Caco-2 (cell line): ENCODE data around the gene GGACT. TPM values are rescaled to one million over a fixed set of nuclear protein-coding genes. Genes with fewer than 3 reads are reported as not detected.
A peak's percentile ranks its signal among the peaks of the same experiment; 100 is the strongest.

ENCODE experiments used
- BruUV-seq: library from RNA; stranded (reverse); fragments of 400-500 nt; replicated peaks from 2 replicates; lab custom pipeline; 2021; lab: Mats Ljungman, UMichigan
- CTCF ChIA-PET: fragments of 300-600 bp; sonication (Branson Sonifier 250); formaldehyde crosslinking; loops from one replicate; lab custom pipeline; 2022; ENCODE audit warnings: antibody characterized with exemption; lab: Charles Lee
- POLR2A ChIA-PET: fragments of 300-600 bp; sonication (Branson Sonifier 250); formaldehyde crosslinking; loops from one replicate; lab custom pipeline; 2022; ENCODE audit warnings: antibody characterized with exemption; lab: Charles Lee
- DNase-seq, 2 experiments: peaks; one replicate each; pipeline versions ENCODE4 v3.0.0 to v3.0.0-alpha.2; 2020 to 2022
- H3K27me3 ChIP-seq: replicated peaks from 2 replicates; pipeline ENCODE4 v1.6.0; 2011; ENCODE audit warnings: low read length; ENCODE audit not compliant: control insufficient read depth, insufficient read depth
- H3K36me3 ChIP-seq: 2 replicates; pipeline ENCODE4 v1.5.1; 2011; ENCODE audit warnings: low read length; ENCODE audit not compliant: control insufficient read depth, insufficient read depth
- H3K4me1 ChIP-seq: fragments of 250-450 bp; sonication (Bioruptor Pico); 2 replicates; pipeline ENCODE4 v1.5.1; 2020; ENCODE audit warnings: mild to moderate bottlenecking
- H3K4me3 ChIP-seq: 2 replicates; pipeline ENCODE4 v1.5.1; 2011; ENCODE audit warnings: low read depth, mild to moderate bottlenecking, control low read depth, low read length
- H3K9me3 ChIP-seq: fragments of 250-450 bp; sonication (Bioruptor Pico); 2 replicates; pipeline ENCODE4 v1.5.1; 2020; ENCODE audit warnings: mild to moderate bottlenecking, moderate library complexity
- H3K27ac Mint-ChIP-seq: one replicate; pipeline ENCODE4 v1.8.0; 2022; ENCODE audit warnings: mixed read lengths; ENCODE audit not compliant: unreplicated experiment
- H3K27me3 Mint-ChIP-seq: one replicate; pipeline ENCODE4 v1.8.0; 2022; ENCODE audit warnings: mixed read lengths; ENCODE audit not compliant: insufficient read depth, unreplicated experiment
- H3K36me3 Mint-ChIP-seq: one replicate; pipeline ENCODE4 v1.8.0; 2022; ENCODE audit warnings: mild to moderate bottlenecking, mixed read lengths; ENCODE audit not compliant: insufficient read depth, unreplicated experiment
- H3K4me1 Mint-ChIP-seq: one replicate; pipeline ENCODE4 v1.8.0; 2022; ENCODE audit warnings: low read depth, mixed read lengths; ENCODE audit not compliant: unreplicated experiment
- H3K4me3 Mint-ChIP-seq: one replicate; pipeline ENCODE4 v1.8.0; 2022; ENCODE audit warnings: mild to moderate bottlenecking, moderate library complexity, mixed read lengths; ENCODE audit not compliant: unreplicated experiment
- H3K9me3 Mint-ChIP-seq: one replicate; pipeline ENCODE4 v1.8.0; 2022; ENCODE audit warnings: mixed read lengths; ENCODE audit not compliant: unreplicated experiment
- CTCF ChIP-seq, 2 experiments: fragments of 200-600 bp in 1 of 2; IDR thresholded peaks; 1 replicate in 1 of 2; 2 replicates in 1 of 2; pipeline versions ENCODE4 v1.5.1 to v1.8.0; 2011 to 2022; ENCODE audit warnings: antibody characterized with exemption in 1 of 2, control low read depth in 1 of 2, inconsistent platforms in 1 of 2, low read depth in 1 of 2, low read length in 1 of 2, mild to moderate bottlenecking in 1 of 2, moderate library complexity in 1 of 2; ENCODE audit not compliant: insufficient read depth in 1 of 2, severe bottlenecking in 1 of 2, unreplicated experiment in 1 of 2
- intact Hi-C: fragments of 100-400 bp; cut with micrococcal nuclease; formaldehyde crosslinking; loops from one replicate; pipeline ENCODE4 v1.10.0; 2022; ENCODE audit not compliant: unreplicated experiment
- total RNA-seq: library from RNA; stranded (reverse); gene quantifications from 2 replicates; pipeline ENCODE4 v1.2.3, GENCODE V29; 2022

GGACT gene
- total RNA-seq, 1 experiment from 2014 or later: 3.6 TPM

- Mint-ChIP-seq H3K27me3 (no peaks in the 10 kb centered on the region), H3K9me3 (no peaks in the 10 kb centered on the region), H3K27ac (no peak overlapping the region), H3K36me3 (peaks cover under 1% of the 10 kb centered on the region), H3K4me1 (no peaks in the 10 kb centered on the region), H3K4me3 (no peak overlapping the region)
- ChIA-PET CTCF (interaction anchor here (0.6 to 1.0 kb wide), 2 partner anchors 12 to 31 kb away, joined by 3 to 4 read pairs; no protein-coding TSS in a partner anchor), POLR2A (no interaction called here)
- TF ChIP-seq CTCF (IDR thresholded peaks at IDR 0.05; ENCODE audit: insufficient read depth in 1 of 2, low read depth in 1 of 2, low read length in 1 of 2, severe bottlenecking in 1 of 2, unreplicated experiment in 1 of 2): peak; percentile 45 to 61
- BruUV-seq: no TSS peak
- no peak overlapping the region for H3K4me3 ChIP-seq
- no peaks in the 10 kb centered on the region for H3K27me3 ChIP-seq
- no peaks in the 10 kb centered on the region for H3K36me3 ChIP-seq
- peaks cover 4% of the 10 kb centered on the region for H3K9me3 ChIP-seq
- no peaks in the 10 kb centered on the region for H3K4me1 ChIP-seq
- no peak for DNase-seq
- intact Hi-C loops: loop anchor here (10.0 kb wide), 1 partner anchor 888 kb away; no protein-coding TSS in a partner anchor
Measured at GRCh38 chr13:100542826-100543156, 45.8 kb downstream of the GGACT start.

- DNase-seq: no peak
- H3K4me3 Mint-ChIP-seq: no peak overlapping the region
- ChIA-PET POLR2A (no interaction called here), CTCF (interaction anchor here (0.6 to 1.0 kb wide), 2 partner anchors 11 to 31 kb away, joined by 3 to 4 read pairs; no protein-coding TSS in a partner anchor)
- intact Hi-C loops: loop anchor here (10.0 kb wide), 1 partner anchor 887 kb away; no protein-coding TSS in a partner anchor
- no peaks in the 10 kb centered on the region for H3K9me3 Mint-ChIP-seq
- H3K36me3 Mint-ChIP-seq: peaks cover 7% of the 10 kb centered on the region
- H3K4me1 Mint-ChIP-seq: no peaks in the 10 kb centered on the region
- H3K4me1 ChIP-seq: no peaks in the 10 kb centered on the region
- peaks cover 4% of the 10 kb centered on the region for H3K9me3 ChIP-seq
- no peak overlapping the region for H3K4me3 ChIP-seq
- H3K27me3 Mint-ChIP-seq: no peaks in the 10 kb centered on the region
- H3K27me3 ChIP-seq: no peaks in the 10 kb centered on the region
- no peak for TF ChIP-seq CTCF (IDR thresholded peaks at IDR 0.05; ENCODE audit: insufficient read depth in 1 of 2, low read depth in 1 of 2, low read length in 1 of 2, severe bottlenecking in 1 of 2, unreplicated experiment in 1 of 2)
- H3K36me3 ChIP-seq: no peaks in the 10 kb centered on the region
- H3K27ac Mint-ChIP-seq: no peak overlapping the region
- BruUV-seq: no TSS peak
Measured at GRCh38 chr13:100541897-100542825, 46.4 kb downstream of the GGACT start.

- no peaks in the 10 kb centered on the region for H3K4me1 Mint-ChIP-seq
- no peaks in the 10 kb centered on the region for H3K9me3 Mint-ChIP-seq
- no peaks in the 10 kb centered on the region for H3K27me3 Mint-ChIP-seq
- Histone ChIP-seq H3K36me3 (no peaks in the 10 kb centered on the region), H3K9me3 (peaks cover 4% of the 10 kb centered on the region), H3K4me3 (no peak overlapping the region), H3K4me1 (no peaks in the 10 kb centered on the region), H3K27me3 (no peaks in the 10 kb centered on the region)
- H3K4me3 Mint-ChIP-seq: no peak overlapping the region
- peaks cover 9% of the 10 kb centered on the region for H3K36me3 Mint-ChIP-seq
- intact Hi-C loops: loop anchor here (10.0 kb wide), 1 partner anchor 886 kb away; no protein-coding TSS in a partner anchor
- no peak overlapping the region for H3K27ac Mint-ChIP-seq
- CTCF ChIA-PET: no interaction called here
- no TSS peak for BruUV-seq
- POLR2A ChIA-PET: no interaction called here
- no peak for DNase-seq
- no peak for TF ChIP-seq CTCF (IDR thresholded peaks at IDR 0.05; ENCODE audit: insufficient read depth in 1 of 2, low read depth in 1 of 2, low read length in 1 of 2, severe bottlenecking in 1 of 2, unreplicated experiment in 1 of 2)
Measured at GRCh38 chr13:100540621-100541020, 48.0 kb downstream of the GGACT start.
